ENCODE data around the gene PRKCE.
"Not testable (repeated sequence)": the region's sequence is repeated elsewhere in the genome, so short reads cannot be mapped to it uniquely, and the experiment has no call there.

The PRKCE gene

DNA sequence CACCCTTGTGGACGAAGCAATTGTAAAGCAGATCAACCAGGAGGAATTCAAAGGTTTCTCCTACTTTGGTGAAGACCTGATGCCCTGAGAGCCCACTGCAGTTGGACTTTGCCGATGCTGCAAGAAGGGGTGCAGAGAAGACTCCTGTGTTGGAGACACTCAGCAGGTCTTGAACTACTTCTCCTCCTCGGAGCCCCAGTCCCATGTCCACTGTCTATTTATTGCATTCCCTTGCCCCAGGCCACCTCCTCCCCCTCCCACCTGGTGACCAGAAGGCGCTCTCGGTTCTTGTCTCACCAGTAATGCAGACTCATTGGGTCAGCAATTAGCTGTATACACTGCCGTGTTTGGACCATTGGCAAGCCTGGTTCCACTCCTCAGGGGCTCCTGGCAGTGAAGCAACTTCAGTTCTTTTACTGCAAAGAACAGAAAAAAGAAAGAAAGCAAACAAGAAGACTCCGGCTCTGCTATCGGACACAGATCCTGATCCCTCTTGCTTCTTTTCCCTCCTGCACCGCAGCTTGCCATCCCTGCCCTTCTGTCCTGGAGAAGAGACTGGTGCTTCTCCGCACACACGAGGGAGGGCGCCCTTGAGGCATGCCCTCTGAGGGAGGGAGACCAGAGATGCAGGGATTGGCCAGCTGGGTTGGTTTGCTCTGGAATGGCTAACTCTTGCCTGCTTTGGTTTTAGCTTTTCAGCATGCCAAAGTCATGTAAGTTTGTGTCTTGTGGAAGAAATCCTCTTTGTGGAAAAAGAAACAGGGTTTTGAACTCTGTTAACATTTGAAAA is 533.5 kb downstream of the PRKCE start:
- DNase-seq = no peak

DNA sequence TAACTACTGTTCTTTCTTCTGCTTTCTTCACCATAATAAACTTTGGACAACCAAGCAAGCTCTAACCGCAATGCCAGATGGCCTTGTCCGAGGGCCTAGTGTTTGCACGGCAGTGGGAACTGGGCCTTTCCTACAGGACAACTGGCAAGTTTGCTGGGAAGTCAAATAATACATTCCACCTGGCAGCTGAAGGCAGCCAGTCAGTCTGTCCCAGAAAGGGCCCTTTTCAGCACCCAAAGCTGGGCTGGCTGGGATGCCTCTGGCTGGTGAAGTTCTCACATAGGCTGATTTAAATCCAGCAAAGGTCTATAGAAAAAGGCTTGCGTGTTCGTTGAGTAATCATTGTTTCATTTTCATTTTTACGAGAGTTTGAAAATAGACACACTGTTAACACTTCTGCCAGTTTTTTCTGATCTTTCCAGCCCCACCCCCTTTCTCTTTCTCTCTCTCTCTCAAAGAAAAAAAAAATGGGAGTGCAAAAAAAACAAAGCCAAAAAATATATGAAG is 535.7 kb downstream of the PRKCE start:
- DNase-seq = no peak

DNA sequence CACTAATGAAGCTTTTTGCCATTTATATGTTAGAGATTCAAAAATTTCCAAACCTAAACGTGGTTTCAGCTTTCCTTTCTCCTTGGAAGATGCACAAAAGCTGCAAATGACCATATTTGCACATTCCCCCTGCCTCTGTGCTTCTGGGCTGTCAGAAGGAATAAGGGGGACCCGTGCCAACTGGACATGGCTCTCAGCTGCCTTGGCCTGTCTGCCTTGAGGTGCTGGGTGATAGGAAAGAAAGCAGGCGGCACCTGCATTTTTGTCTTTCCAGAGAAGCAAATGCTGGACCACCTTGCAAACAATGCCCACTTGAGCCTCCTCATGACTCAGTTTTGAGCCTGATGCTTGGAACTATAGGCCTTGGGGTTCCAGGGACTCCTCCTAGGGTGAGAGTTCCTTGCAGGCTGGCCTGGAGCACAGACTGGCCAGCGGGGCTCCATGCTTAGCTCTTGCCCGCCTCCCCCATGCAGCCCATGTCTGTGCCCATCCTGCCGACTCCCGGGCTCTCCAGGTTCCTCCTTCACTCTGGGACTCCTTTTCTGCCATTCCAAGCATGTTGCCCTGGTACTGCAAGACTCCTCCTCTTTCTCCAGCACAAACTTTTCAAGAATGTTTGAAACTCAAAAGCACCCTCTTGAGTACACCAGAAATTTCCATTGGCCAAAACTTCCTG is 536.7 kb downstream of the PRKCE start:
- DNase-seq = no peak

DNA sequence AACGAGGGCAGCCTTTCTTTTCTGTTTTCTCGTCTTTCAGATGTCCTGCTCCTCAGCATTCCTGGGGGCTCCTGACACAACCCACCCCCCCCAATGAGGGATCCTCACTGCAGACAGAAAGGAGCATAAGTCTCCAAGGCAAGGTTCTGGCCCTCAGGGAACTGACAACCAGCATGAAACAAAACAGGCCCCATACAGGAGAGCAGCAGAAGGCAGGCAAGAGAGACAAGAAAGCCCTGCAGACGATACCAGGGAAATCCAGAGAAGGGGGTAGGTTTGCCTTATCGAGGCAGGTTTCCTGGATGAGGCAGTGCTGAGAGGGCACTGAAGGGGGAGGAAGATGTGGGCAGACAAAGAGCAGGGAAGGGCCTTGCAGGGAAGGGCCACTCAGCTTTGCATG is 541.9 kb downstream of the PRKCE start:
- DNase-seq = no peak

DNA sequence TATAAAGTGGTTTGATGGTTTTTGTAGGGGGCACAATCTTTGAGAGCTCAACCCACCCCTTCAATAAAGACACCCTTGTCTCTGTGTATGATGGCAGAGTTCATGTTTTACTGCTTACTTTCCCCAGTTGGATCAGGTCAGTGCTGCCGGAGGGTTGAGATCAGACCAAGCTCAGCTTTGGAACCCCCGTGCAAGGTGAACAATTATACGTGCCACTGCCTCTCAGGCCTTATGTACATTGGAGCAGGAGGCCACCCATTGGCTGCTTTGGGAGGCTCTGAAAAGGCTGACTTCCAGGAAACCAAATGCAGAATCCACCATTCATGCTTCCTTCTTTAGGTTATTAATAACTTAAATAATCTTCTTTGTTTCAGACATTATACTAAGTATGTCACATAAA is 542.4 kb downstream of the PRKCE start:
- no peak for DNase-seq

DNA sequence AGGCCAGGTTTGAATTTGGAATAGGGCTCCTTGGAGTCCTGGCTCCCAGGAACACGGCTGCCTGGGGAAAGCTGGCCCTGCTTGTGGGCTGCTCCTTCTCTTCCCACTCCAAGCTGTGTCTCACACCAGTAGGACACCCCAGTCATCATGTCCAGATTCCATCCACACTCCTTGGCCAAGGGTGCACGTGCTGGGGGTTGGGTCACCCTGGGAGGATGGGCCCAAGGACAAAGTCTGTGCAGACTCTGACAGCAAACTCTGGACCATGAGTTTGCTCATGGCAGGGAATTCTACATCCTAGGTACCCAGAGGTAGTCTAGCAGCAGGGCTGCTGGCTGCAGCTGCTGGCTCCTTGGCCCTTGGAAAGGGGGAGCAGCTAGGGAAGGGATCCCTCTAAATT is 543.4 kb downstream of the PRKCE start:
- no peak for DNase-seq

DNA sequence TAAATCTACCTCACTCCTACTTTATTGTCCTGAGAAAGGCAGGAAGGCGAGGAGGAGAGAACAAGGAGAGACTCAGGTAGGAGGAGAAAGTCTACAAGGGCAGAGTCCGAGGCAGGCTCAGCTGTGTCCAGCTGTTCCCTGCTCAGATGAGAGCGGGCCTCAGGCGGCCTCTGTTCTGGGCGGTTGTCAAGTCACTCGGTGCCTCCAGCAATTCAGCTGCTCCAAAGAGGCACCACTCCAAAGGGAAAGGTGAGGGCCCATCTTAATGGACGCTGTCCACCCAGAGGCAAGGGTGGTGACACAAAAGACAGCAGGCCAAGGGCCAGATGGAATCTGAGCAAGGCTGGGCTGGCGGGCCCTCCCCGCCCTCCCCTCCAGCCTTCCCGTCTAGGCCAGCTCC is 544.3 kb downstream of the PRKCE start:
- no peak for DNase-seq

DNA sequence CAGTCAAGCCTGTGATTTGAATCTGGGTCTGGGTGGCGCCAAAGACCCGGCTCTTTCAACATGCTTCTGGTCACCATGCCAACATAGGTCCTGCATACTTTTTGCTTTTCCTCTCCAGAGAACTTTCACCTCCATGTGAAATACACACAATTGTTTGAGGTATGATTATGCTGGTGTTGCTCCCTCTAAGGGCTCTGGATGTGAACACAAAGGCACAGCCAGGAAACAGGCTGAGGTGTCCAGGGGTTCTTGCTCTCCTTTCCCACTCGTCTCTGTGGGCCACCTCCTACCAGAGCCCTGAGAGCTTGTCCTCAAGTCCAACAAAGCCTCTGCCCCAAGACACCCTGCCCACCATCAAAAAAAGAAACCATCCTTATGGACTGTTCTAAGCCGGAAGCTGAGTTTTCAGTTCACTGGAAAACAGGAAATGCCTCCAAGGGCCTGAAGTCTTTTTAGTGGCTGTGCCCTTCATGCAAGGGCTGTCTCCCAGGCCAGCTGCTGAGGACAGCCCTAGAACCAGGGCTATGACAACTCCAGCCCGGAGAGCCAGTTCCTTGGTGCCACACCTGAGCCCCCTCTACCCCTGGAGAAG is 545.5 kb downstream of the PRKCE start:
- no peak for DNase-seq

DNA sequence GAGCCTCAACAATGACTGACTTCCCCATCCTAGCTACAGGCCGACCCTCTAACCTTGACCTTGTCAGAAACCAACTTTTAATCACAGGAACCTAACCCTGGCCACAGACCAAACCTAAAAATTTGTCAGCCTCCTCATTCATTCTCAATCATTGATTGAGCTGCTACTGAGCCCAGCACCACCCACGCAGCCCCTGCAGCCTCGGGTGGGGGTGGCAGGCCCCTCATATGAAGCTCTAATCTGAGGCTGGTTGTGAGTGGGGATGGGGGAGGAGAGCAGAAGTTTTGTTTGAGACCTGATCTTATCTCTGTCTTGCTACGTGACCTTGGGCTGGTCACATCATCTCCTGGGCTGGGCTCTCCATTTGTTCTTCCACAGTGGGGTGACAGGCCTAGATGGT is 546.2 kb downstream of the PRKCE start:
- no peak for DNase-seq

DNA sequence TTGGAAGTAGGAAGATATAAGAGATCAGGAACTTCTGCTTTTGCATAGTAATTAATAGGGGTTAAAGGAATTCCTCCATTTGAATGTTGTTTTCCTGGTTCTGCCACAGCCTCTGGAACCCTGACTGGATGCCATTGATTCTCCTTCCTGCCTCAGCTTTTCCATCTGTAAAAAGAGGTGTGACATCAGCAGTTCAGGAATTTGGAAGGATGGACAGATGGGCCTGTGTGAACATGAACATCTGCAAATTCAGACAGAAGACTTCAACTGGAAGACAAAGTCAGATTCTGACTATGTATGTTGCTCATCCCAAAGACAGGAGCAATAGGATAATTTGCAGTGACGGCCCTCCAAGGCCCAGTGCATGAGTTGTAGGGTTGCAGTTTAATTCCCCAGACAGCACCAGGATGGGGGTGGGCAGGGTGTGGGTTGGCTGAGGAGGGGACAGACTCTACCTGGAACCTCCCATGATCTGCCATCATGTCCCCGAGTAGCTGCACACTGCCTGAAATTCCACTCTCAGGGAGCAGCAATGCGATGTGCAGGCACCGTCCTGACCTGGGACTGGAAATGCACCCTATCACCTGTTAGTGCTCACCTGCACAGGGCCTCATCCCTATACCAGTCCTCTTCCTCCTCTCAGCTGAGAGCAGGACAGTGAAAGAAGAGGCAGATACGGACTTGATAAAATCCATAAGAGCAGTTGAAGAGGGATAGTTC is 546.8 kb downstream of the PRKCE start:
- no peak for DNase-seq

DNA sequence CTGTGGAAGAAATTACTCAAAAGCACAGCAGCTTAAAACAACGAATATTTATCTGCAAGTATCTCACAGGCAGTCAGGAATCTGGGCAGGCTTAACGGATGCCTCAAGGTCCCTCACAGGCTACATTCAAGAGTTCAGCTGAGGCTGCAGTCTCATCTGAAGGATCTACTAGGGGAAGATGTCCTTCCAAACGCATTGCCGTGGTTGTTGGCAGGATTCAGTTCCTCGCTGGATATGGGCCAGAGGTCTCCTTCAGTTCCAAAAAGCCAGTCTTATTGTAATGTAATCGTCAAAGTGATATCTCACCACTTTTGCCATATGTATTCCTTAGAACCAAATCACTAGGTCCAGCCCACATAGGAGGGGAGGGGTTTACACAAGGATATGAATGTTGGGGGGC is 547.5 kb downstream of the PRKCE start:
- no peak for DNase-seq

DNA sequence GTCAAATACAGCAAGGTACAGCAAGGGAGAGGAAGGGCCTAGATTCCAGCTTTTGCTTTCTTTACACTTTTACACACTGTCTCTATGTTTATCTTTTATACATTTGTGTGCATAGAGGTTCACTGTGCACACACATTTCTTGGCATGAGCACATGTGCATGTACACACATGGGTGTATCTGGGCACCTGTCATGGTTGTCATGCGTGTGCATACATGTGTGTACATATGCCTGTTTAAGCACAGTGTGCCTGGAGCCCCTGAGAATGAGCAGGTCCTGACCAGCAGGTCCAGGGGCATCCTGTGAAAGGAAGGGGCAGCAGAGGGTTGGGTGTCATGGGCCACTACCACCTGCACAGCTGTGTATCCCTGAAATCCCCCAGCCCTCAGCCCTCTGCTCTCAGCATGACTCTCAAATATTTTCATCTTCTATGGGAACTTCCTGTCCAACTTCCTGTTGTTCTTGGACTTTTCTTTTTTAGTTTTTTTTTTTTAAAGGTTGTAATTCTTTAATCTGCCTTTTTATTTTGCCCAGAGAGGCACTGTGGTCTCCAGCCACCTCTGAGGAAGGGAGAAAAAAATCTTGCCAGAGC is 548.7 kb downstream of the PRKCE start:
- no peak for DNase-seq

DNA sequence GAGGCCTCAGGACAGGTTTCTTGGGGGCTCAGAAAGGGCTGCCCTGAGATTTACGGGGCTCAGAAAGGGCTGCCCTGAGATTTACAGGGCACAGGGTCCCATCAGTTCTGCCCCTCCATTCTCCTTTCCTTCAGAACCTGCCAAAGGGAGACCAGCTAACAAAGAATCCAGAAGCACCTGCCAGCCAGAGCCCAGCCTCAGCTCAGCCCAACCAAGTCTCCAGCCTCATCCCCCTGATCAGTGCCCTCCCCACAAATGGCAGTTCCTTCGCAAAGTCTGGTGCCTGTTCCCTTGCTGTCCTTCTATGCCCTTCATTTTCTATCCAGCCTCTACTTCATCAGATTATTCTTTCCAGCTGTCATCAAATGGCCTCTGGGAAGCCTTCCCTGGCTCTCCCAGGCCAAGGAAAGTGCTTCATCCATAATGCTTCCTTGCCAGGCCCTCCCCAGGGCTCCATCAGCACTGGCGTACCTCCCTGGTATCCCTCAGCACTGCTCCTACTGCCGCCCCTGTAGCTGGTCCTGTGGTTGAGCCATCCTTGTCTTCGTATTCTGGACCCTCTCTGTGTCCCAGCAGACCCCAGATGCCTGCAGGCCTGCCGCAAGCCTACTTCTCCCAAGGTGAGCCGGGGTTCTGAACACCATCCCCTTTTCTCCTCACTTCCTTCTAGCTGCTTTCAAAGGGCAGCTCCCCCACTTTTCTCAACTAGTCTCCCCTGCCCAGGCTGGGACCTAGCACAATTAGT is 549.6 kb downstream of the PRKCE start:
- DNase-seq = no peak

DNA sequence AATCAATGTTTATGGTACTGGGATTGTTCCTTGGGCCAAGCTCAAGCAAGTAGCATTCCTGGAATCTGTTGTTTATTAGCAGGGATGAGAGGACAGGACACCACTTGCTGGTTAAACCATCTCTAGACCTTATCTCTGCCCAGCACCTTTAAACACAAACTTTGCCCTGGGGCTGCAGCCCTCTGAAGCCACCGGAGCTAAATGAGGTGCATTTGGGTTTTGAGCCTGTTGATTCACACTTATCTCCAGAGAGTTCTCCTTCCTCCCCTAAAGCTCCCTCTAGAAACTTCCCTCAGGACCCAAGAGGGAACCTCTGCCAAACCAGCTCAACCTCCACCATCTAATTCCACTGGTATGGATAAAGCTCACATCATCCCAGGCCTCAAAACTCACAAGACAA is 551.0 kb downstream of the PRKCE start:
- peak; percentile 48 for DNase-seq

DNA sequence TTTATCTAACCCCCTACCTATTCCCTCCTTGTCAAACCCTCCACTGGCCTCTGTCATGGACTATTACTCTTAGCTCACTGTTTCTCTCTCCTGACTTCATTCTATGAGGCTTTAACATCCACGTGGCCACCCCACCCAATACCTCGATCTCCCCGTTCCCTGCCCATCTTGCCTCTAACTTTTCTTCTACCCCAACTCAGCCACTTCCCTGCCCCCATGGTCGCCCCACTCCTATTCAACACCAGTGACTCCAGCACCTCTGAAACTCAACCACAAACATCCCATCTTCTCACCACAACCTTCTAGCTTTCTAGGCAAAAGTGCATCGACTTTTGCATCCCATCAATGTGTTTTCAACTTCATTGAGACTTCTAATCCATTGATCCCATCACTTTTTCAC is 551.5 kb downstream of the PRKCE start:
- no peak for DNase-seq

DNA sequence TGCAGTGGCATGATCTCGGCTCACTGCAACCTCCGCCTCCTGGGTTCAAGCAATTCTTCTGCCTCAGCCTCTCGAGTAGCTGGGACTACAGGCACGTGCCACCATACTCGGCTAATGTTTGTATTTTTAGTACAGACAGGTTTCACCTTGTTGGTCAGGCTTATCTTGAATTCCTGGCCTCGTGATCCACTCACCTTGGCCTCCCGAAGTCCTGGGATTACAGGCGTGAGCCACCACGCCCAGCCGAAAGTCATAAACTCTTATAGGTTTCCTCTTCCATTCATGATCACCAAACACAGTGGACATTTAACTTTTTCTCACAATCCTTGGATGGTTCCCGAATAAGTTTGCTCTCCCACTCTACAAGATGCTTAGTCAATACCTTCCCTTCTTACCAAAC is 552.2 kb downstream of the PRKCE start:
- DNase-seq = not testable (repeated sequence)

DNA sequence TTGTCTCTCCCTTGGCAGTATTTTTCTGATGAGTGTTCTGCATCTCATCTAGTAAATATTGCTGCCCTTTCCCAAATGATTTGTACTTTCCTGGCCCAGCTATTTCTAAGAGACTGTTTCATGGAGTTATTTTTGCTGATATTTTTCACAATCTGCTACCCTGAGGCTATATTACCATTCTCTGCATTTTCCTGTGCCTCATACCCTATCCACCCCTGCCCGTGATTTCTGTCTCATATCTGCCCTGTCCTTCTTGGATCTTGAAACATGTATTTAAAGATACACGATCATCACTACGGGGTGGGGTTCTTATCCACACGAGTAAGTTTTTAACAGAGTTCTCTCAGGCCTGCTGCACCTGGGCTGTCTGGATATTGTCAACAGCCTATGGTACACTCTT is 556.1 kb downstream of the PRKCE start:
- DNase-seq = no peak

DNA sequence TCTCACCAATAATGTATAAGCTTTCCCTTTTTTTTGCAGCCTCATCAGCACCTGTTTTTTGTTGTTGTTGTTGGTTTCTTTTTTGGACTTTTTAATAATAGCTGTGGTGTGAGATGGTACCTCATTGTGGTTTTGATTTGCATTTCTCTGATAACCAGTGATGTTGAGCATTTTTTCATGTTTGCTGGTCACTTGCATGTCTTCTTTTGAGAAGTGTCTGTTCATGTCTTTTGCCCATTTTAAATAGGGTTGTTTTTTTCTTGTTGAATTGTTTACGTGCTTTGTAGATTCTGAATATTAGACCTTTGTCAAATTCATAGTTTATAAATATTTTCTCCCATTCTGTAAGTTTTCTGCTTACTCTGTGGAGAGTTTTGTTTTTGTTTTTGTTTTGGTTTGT is 557.3 kb downstream of the PRKCE start:
- DNase-seq = no peak

DNA sequence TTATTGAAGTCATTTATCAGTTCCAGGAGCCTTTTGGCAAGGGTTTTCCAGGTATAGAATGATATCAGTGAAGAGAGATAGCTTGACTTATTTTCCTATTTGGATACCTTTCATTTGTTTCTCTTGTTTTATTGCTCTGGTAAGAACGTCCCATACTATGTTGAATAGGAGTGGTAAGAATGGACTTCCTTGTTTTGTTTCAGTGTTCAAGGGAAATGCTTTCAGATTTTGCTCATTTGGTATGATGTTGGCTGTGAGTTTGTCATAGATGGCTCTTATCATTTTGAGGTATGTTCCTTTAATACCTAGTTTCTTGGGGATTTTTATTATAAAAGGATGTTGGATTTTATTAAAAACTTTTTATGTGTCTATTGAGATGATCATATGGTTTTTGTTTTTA is 558.6 kb downstream of the PRKCE start:
- DNase-seq = no peak

DNA sequence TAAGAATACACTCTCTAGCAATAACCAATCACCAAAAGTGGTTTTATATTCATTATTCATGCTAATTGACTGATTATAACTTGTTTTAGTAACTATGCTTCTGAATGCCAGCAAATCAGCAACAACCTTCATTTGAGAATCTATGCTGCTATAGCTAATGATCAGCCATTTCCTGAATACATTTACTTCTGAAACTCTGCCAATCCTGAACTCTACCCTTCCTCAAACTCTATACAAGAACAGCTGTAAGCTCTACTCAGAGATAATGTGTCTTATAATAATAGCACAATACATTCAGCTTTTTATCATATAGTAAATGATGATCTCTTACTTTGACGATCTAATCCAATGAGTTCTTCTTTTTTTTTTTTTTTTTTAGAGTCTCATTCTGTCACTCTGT is 560.0 kb downstream of the PRKCE start:
- DNase-seq = no peak

DNA sequence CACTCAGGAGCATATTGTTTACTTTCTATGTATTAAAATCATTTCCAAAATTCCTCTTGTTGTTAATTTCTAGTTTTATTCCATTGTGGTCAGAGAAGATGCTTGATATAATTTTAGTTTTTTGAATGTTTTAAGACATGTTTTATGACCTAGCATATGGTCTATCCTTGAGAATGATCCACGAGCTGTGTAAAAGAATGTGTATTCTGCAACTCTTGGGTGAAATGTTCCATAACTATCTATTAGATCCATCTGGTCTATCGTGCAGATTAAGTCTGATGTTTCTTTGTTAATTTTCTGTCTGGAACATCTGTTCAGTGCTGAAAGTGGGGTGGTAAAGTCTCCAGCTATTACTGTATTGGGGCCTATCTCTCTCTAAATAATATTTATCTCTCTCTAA is 562.4 kb downstream of the PRKCE start:
- DNase-seq = no peak

DNA sequence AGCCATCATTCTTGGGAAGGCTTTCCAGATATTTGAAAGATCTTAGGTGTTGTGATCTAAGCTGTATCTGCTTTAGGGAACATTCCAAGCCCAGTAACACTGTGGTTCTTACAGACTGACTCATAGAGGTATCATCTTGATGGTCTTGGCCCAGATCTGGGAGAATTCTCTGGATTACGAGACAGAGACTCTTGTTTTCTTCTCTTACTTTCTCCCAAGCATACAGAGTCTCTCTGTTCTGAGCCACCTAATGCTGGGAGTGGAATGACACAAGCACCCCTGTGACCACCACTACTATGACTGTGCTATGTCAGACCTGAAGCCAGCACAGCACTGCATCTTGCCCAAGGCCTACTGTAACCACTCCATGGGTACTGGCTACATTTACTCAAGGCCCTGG is 564.7 kb downstream of the PRKCE start:
- no peak for DNase-seq
